Measurements from ENCODE around the gene ANTXR1.
A peak's percentile ranks its signal among the peaks of the same experiment; 100 is the strongest.
"Not testable (repeated sequence)": the region's sequence is repeated elsewhere in the genome, so short reads cannot be mapped to it uniquely, and the experiment has no call there.

ANTXR1 gene

DNA sequence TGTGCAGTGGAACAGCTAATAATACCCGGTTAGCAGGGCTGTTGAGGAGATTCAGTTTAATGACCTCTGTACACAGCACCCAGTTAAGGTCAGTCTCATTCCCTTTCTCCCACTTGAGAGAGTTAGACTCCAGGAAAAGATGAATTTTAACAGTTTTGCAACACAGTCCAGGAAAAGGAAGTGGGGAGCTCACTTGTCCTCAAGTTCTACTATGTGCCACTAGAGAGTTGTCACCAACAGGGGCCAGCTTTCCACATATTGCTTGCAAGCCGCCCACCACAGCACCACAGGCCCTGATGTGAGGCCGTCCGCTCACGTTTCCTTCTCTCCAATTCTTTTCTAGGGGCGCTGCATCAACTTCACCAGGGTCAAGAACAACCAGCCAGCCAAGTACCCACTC lies 231.9 kb downstream of the ANTXR1 start:
- no peak for FAIRE-seq

DNA sequence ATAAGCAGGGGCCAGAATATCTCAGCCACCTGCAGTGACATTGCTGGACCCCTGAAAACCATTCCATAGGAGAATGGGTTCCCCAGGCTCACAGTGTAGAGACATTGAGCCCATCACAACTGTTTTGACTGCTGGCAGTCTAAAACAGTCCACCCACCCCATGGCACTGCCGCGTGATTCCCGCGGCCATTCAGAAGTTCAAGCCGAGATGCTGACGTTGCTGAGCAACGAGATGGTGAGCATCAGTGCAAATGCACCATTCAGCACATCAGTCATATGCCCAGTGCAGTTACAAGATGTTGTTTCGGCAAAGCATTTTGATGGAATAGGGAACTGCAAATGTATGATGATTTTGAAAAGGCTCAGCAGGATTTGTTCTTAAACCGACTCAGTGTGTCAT lies 234.6 kb downstream of the ANTXR1 start:
- FAIRE-seq, result no peak

DNA sequence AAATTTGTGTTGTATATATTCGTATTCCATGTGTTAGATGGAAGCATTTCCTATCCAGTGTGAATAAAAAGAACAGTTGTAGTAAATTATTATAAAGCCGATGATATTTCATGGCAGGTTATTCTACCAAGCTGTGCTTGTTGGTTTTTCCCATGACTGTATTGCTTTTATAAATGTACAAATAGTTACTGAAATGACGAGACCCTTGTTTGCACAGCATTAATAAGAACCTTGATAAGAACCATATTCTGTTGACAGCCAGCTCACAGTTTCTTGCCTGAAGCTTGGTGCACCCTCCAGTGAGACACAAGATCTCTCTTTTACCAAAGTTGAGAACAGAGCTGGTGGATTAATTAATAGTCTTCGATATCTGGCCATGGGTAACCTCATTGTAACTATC lies 235.3 kb downstream of the ANTXR1 start:
- FAIRE-seq, result no peak

DNA sequence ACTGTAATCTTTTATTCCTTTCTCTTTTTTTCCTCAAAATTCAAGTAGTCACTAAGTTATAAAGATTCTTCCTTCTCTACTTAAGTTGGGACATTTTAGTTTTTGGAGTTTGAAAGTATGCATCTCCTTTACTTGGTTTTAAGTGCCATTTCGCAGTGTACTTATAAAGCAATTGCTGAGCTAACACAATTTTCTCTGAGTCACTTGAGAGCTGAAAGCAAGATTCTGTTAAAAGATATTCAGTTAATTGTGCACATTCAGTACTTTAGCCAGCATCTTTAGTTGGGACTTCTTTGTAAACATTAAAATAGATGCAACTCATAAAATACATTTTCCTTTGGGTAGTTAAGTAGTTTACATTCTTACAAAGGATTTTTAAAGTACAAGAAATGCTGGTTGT lies 238.0 kb downstream of the ANTXR1 start:
- FAIRE-seq, result peak; percentile 86

DNA sequence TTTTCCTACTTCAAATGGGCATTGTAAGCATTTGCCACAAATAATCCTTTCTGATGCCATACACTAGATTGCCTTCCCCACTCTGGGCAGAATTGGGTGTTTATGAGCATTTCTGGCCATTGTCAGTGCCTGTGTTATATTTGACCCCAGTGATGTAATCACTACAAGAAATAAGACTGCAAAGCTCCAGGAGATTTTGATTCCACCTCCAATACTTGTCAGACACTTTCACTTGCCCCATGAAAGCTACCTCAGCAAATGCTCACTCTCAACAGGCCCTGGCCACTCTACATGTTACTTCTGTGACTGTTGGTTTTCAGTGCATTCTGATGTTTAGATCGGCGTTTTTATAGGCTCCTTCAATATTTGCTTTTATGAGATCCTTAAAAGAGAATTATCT lies 239.0 kb downstream of the ANTXR1 start:
- FAIRE-seq, result no peak

DNA sequence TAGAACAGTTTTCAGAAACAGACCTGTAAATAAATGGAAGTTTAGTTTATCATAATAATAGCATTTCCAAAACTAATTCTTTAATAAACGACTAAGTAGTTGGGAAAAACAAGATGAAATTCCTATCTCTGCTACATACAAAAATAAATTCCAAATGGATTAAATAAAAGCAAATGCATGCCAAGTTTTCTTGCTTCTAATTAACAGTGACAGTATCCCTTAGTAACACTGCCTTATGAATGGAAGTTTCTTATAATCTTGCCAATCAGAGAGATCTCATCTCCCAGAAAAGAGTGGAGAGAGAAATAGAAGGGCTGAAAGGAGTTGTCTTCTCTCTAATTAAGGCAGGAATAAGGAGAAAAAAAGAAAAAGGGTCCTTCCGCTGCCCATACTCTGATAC lies 240.1 kb downstream of the ANTXR1 start:
- peak; percentile 90 for FAIRE-seq

DNA sequence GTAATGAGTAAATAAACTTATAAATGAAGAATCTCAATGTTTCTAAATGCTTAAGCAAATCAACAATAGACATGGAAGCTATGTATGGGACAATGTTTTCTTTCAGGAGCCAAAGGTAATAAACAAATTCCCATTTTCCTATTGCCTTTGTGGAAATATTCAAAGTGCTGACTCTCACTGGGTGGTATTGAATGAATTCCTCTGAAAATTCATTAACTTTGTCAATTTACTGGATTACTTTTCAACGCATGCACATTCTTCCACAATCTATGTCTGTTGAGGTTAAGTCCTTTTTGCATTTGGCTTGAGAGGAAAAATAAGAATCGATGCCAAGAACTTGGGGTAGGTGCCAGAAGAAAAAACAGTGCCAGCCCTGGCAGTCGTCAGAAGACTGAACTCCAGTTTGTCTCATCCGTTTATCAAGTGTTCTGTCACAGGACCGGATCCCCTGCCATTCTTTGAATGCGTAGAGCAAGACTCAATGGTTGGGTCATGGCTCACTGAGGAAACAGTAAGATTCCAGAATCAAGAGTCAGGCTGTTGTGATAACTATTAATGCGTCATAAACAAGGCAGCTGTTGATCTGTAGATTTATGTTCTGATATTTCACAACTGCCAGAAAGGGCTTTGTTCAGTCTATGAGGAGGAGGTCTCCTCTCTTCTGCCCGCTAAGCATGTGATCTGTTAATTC lies 240.8 kb downstream of the ANTXR1 start:
- no peak for FAIRE-seq

DNA sequence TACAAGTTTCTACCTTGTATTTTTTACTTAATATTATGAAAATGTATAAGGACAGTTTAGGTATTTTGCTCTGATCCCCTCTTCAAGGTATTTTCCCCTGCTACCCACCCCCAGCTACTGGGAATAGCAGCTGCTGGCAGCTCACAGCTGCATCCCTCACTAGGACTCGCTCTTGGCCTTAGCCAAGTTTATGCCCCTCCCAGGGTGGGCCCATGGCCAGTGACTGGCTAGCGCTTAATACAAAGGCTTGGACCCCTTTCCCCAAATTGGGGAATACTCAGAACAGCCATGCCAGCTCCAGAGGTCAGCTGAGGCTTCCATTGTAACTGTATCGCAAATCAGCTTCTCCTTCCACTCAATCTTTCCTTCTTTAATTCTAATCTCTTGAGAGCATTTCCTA lies 242.8 kb downstream of the ANTXR1 start:
- no peak for FAIRE-seq

DNA sequence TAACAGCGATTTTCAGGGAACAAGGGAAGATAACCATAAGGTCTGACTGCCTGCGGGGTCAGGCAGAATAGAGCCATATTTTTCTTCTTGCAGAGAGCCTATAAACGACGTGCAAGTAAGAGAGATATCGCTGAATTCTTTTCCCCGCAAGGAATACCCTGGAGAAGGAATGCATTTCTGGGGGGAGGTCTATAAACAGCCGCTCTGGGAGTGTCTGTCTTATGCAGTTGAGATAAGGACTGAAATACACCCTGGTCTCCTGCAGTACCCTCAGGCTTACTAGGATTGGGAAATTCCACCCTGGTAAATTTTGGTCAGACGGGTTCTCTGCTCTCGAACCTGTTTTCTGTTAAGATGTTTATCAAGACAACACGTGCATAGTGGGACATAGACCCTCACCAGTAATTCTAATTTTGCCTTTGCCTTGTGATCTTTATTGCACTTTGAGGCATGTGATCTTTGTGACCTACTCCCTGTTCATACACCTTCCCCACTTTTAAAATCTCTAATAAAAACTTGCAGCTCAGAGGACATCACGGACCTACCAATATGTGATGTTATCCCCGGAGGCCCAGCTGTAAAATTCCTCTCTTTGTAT lies 247.1 kb downstream of the ANTXR1 start:
- FAIRE-seq, result not testable (repeated sequence)

DNA sequence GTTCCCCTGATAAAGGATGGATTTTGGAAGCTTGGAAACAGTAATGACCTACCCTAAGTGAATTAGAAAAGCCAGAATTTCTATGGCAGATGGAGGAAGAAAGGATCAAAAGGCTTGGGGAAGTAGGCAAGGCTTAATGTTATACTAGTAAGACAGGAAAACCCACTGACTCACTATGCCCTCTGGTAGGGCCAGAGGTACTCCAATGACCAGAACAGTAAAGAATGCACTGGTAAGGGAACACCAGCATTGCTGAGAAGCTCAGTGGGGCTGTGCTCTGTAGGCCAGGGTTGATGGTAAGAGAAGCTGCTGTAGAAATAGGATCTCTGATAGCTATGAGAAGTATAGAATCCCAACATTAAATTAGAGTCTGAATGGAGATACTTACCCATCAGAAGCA lies 247.7 kb downstream of the ANTXR1 start:
- no peak for FAIRE-seq

DNA sequence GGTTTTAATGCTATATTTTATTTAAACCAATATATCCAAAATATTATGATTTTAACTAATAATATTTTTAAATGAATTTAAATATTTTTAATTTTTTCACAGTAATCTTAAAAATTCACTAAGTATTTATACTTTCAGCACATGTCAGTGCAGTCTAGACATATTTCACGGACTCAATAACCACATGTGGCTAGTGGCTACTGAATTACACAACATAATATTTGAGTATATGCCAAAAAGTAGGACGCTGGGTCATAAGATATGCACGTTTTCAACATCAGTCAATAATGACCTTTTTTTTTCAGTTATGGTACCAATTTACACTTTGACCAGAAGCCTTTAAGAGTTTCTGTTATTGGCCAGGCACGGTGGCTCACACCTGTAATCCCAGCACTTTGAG lies 256.4 kb downstream of the ANTXR1 start:
- peak; percentile 33 for FAIRE-seq

DNA sequence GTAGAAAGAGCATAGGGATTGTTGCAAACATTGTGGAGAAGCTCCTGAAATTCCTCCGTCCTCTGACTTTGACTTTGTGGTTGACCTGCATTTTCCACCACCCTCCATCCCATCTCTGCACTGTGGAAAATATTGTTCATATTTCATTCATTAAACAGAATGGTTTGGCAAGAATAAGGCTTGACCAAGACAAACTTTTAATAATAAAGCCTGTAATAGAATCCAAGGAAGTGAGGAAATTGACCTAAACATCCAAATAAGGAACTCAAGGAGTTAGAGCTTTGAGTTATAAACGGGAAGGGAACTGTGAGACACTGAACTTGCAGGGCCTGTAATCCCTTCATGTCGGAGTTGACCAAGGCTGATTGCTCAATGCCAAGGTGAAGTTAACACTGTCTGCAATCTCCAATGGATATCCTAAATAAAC lies 258.9 kb downstream of the ANTXR1 start:
- no peak for FAIRE-seq

DNA sequence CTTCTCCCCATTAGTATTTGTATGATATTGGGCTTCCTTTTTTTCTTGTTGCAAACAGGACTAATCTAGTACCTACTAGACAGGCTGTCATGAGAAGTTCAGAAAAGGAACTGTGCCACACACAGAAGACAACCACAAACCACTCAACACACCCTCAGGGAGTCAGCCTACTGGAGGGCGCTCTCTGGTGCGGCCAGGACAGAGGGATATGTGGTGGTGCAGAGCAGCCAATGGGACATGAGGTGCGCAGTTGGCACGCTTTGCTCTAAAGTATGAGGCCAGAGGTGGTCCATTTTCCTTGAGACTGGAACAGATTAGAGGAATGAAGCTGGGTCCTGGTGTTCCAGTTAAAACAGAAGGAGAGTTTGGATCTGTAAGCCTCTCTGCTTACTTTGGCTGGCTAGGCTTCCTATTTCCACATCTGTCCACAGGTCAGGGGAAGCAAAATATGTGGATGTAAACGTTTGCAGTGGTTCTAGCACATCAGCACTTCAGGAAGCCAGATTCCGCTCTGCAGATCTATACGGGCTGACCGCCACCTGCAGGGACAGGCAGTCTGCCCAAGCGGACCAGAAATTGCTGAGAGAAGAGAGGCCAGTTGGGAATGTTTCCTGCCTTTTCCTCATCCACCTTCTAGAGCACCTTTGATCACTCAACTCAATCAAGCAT lies 260.0 kb downstream of the ANTXR1 start:
- FAIRE-seq, result no peak

DNA sequence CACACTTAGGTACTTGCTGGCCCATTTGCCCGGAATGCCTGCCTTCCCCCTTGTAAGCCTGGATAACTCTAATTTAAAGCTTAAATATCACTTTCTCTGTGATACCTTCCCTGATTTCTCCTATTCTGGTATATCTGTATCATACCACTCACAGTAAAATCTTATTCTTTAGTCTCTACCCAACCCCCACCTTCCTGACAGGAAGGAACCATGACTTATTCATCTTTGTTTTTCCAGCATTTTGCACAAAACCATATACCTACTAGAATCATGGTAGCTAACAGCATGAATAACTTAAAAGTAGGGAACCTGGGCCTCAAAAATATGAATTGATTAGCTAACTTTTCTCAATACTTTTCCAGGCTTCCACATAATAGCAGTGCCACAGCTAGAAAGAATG lies 262.5 kb downstream of the ANTXR1 start:
- no peak for FAIRE-seq

DNA sequence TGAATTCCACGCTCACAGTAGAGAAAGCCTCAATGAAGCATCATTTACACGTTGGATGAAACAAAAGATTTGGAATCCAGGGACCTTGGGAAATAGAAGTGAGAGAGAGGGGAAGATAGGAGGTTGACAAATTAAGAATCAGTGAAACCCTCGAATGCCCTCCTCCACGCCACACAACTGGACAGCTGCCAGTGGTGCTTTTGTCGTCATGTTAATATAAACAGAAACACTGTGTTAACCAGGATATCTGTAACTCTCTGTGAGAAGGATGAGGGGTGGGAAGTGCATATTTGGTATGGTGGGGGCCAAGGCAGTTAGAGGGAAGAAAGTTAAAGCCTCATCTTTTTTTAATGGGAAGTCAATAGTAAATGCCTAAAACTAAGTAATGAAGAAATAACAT lies 265.4 kb downstream of the ANTXR1 start:
- FAIRE-seq, result no peak

DNA sequence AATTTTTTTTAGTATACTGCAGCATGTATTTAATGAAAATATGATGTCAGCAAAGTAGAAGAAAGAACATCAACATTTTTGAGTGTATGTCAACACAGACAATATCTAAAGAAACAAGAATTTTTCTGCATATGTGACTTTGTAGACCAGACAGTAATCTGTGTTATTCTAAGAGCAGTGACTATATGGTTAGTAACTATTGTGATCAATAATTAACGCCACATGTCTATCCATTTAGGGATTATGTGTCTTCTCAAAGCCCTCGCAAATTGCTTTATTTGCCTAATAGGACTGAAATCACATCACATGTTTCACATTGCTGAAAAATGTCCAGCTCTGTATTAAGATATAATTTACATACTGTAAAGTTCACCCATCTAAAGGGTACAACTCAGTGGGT lies 266.2 kb downstream of the ANTXR1 start:
- no peak for FAIRE-seq

DNA sequence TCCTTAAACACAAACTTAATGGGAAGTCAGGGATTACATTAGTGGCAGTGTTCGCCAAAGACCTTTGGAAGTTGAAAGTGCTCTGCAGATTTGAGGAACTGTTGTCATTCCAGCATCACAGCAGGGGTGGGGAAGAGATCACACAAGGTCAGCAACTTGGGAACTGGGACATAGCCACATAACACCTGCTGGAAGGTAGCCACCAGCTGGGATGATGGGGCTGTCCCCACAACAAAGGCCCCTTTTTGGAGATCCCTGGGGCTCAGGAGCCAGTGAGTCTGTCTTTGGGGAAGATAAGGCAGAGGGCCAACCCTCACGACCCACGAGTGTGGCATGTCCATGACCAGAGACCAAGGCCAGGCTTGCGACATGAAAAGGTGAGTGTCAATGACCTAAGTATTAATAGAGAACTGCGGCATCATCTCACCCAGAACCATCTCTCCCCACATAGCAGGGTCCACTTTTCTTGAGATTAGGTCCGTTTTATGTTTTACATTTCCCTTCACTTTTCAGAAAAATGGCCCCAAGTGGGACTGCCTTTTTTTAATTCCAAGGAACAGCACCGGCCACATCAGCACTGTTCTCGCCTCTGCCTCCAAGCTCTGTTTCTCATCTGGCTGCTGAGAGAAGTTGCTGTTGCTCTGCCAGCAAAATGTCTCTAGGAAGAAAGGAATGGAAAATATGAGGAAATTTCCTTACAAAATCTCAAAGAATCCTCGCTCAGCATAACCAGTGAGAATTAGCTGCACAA lies 267.1 kb downstream of the ANTXR1 start:
- no peak for FAIRE-seq

DNA sequence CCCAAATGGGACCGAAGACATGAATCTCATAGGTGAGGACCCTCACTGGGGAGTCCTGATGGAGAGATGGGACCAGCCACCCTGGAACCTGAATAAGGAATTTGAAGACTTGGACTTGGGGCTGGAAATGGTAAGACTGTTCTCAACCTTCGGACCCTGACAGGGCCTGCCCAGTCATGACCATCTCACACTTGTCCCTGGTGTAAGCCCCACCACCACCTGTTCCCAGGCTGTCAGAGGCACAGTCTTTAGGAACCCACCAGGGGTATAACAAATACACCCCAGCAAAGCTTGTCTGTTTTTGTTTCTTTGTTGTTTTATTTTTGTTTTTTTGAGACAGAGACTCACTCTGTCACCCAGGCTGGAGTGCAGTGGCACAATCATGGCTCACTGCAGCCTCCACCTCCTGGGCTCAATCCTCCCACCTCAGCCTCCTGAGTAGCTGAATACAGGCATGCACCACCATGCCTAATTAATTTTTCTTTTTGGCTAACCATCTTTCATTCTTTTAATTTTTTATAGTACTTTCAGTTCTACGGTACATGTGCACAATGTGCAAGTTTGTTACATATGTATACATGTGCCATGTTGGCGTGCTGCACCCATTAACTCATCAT lies 267.9 kb downstream of the ANTXR1 start:
- FAIRE-seq, result no peak

DNA sequence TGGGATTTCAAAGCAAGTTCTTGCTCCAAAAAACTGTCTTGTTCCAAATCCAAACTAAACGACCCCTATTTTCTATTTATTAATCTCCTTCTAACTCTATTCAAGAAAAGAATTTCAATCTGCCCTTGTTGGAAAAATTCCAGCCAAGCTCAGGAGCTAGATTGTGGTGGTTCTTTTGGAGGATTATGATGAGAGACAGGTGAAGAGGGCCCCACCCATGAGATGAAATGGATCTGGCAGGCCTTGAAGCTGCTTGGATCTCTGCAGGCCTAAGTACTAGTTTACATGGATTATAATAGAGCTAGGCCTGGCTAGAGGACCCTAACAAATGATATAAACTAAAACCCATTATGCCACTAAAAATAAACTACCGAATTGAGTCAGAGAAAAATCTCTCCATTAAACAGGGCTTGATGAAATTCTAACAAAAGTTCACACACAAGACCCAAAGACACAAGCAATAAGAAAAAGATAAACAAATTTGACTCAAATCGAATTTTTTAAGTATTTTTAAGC lies 272.5 kb downstream of the ANTXR1 start:
- FAIRE-seq, result no peak

DNA sequence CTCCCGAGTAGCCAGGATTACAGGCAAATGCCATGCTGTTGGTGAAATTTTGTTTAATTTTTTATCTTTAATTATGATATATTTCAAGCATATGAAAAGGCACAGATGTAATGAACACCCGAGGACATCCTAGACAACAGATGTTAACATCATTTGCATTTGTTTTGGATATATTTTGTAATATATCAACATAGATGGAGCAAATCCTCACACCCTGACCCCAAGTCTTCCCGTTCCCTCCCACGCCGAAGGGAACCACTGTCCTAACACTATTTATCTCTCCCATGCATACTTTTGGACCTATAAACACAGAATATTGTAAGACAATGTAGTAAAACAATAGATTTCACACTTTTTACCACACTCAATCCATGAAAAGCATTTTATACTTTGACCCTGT lies 274.6 kb downstream of the ANTXR1 start:
- no peak for FAIRE-seq

DNA sequence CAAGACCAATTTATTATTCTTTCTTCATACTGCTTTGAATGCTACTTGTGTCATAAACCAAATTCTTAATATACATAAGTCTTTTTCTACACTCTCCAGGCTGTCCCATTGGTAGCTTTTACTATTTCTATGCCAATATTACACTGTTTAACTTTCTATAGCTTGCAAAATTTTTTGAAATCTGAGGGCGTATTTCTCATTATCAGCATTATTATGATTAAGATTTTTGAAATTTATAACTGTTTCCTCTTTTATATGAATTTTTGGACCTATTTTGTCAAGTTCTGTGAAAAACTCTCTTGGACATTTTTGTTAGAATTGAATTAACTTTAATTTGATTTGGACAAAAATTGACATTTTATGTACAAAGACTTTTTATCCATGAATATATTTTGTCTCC lies 275.4 kb downstream of the ANTXR1 start:
- no peak for FAIRE-seq

DNA sequence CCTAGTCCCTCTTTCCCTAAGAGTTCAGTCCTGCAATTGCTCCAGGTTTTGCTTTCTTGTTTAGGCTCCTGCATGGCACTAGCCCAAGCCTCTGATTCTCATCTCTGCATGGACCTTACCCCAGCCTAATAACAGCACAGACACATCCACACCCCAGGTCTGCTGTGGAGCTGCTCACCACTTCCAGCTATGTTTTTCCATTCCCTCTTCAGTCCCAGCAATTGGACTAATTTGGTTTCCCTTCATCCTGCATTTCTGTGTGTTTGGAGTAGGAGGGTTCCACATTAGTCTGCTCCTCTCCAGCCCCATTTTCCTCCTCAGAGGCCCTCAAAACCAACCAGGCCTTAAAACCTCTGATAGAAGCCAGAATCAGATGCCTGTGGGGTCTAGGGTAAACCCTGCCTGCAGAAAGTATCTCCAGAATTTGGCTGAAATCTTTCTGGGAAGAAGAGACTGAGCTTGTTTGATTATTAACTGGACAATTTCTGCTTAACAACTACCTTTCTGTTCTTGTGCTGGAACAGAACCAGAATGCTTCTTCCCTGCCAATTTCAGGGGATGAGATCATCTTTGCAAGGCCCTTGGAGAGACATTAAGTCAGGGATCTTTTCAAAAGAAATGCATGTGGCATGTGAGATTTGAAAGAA lies 278.1 kb downstream of the ANTXR1 start:
- FAIRE-seq, result no peak
